GM12892 (cell line): ENCODE measurements around the gene NPEPL1.

ENCODE experiments used
- POLR2A ChIP-seq: IDR thresholded peaks from 2 replicates; pipeline ENCODE4 v1.6.1; 2011; ENCODE audit warnings: low read depth, low read length, control low read depth
- POLR2AphosphoS5 ChIP-seq: IDR thresholded peaks from 2 replicates; pipeline ENCODE4 v1.6.1; 2011; ENCODE audit warnings: low read depth, low read length, control low read depth
- TAF1 ChIP-seq: IDR thresholded peaks from 2 replicates; pipeline ENCODE4 v1.6.1; 2011; ENCODE audit warnings: low read depth, mild to moderate bottlenecking, control low read depth, low read length, borderline replicate concordance

- no peak for TF ChIP-seq TAF1
- no peak for TF ChIP-seq POLR2A
- TF ChIP-seq POLR2AphosphoS5 = no peak
Measured at GRCh38 chr20:58743929-58744534, 51.4 kb downstream of the NPEPL1 start.
